ENCODE measurements around the gene SDF4.

DNA sequence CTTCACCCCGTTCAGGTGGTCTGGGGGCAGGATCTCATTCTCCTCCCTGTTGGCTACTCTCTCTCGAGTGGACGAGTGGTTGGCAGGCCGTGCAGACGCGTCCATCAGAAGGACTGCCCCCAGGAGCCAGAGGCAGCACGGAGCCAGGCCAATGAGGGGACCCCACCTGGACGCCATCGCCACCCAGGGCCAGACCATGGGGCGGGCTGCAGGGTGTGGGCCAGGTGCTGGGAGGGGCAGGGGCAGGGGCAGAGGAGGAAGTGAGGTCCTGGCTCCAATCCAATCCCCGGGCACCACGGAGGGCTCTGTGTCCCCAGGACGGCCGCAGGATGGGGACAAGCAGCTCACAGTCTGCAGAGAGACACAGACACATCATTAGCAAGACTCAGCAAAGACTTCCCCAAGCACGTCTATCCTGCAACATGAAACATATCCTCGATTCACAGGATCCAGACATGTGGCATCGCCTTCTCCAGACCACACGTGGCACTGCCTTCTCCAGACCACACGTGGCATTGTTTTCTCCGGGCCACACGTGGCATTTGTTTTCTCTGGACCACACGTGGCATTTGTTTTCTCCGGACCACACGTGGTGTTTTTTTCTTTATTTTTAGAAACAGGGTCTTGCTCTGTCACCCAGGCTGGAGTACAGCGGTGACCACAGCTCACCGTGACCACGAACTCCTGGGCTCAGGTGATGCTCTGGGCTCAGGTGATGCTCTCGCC, 3.0 kb downstream of the SDF4 start:
- no peak for TF ChIP-seq TARDBP (IDR thresholded peaks at IDR 0.05)
- TF ChIP-seq SP1 (IDR thresholded peaks at IDR 0.05): no peak
- no peak for TF ChIP-seq L3MBTL2 (conservative IDR thresholded peaks at IDR 0.05)
